Muscle layer of colon (tissue), 2 donors: ENCODE data around the gene TNFAIP8L1.
A peak's percentile ranks its signal among the peaks of the same experiment; 100 is the strongest.

Experiments used
- H3K27ac ChIP-seq: one replicate; pipeline ENCODE4 v1.7.0; 2013; ENCODE audit warnings: low read depth, mild to moderate bottlenecking, low read length, moderate library complexity
- H3K27me3 ChIP-seq, 2 donors: one replicate each; pipeline ENCODE4 v1.7.0; 2013; ENCODE audit warnings: low read length in 2 of 2, mild to moderate bottlenecking in 2 of 2; ENCODE audit not compliant: insufficient read depth in 2 of 2, control insufficient read depth in 1 of 2
- H3K36me3 ChIP-seq: one replicate; pipeline ENCODE4 v1.7.0; 2013; ENCODE audit warnings: mild to moderate bottlenecking, low read length; ENCODE audit not compliant: insufficient read depth
- H3K4me1 ChIP-seq: one replicate; pipeline ENCODE4 v1.7.0; 2013; ENCODE audit warnings: mild to moderate bottlenecking, low read length; ENCODE audit not compliant: insufficient read depth
- H3K4me3 ChIP-seq, 2 donors: one replicate each; pipeline ENCODE4 v1.7.0; 2013; ENCODE audit warnings: low read length in 2 of 2, low read depth in 1 of 2, mild to moderate bottlenecking in 1 of 2, moderate library complexity in 1 of 2
- H3K9ac ChIP-seq: one replicate; pipeline ENCODE4 v1.7.0; 2013; ENCODE audit warnings: low read length
- H3K9me3 ChIP-seq: one replicate; pipeline ENCODE4 v1.7.0; 2013; ENCODE audit warnings: mild to moderate bottlenecking, low read length
- donor health status: abdominal sarcoma.
- donor health status: Adenocarcinoma of cecum.

The TNFAIP8L1 gene

GRCh38 chr19:4639531-4640246 lies 373 bp downstream of the TNFAIP8L1 start:
- Histone ChIP-seq H3K27me3 (no peaks in the 10 kb centered on the region), H3K4me1 (peaks cover 31% of the 10 kb centered on the region), H3K4me3 (peak overlapping the region; percentile 96 to 98), H3K9me3 (no peaks in the 10 kb centered on the region), H3K36me3 (no peaks in the 10 kb centered on the region), H3K27ac (peak overlapping the region; percentile 91), H3K9ac (peak overlapping the region; percentile 95)

GRCh38 chr19:4640247-4641000 lies 1.1 kb downstream of the TNFAIP8L1 start:
- Histone ChIP-seq H3K36me3 (no peaks in the 10 kb centered on the region), H3K4me3 (peak overlapping the region; percentile 96 to 98), H3K4me1 (peaks cover 31% of the 10 kb centered on the region), H3K9ac (peak overlapping the region; percentile 95), H3K9me3 (no peaks in the 10 kb centered on the region), H3K27me3 (no peaks in the 10 kb centered on the region), H3K27ac (peak overlapping the region; percentile 91)

GRCh38 chr19:4641132-4641531 lies 1.8 kb downstream of the TNFAIP8L1 start:
- peaks cover 27% of the 10 kb centered on the region for H3K4me1 ChIP-seq
- peak overlapping the region; percentile 91 for H3K27ac ChIP-seq
- H3K9ac ChIP-seq = peak overlapping the region; percentile 95
- no peaks in the 10 kb centered on the region for H3K9me3 ChIP-seq
- H3K4me3 ChIP-seq = peak overlapping the region; percentile 96 to 98
- no peaks in the 10 kb centered on the region for H3K27me3 ChIP-seq
- H3K36me3 ChIP-seq = no peaks in the 10 kb centered on the region

GRCh38 chr19:4642625-4643024 lies 3.3 kb downstream of the TNFAIP8L1 start:
- no peaks in the 10 kb centered on the region for H3K27me3 ChIP-seq
- no peak overlapping the region for H3K27ac ChIP-seq
- no peaks in the 10 kb centered on the region for H3K9me3 ChIP-seq
- no peak overlapping the region for H3K9ac ChIP-seq
- no peak overlapping the region for H3K4me3 ChIP-seq
- no peaks in the 10 kb centered on the region for H3K36me3 ChIP-seq
- H3K4me1 ChIP-seq = peaks cover 26% of the 10 kb centered on the region

GRCh38 chr19:4645718-4646117 lies 6.4 kb downstream of the TNFAIP8L1 start:
- peaks cover 5% of the 10 kb centered on the region for H3K36me3 ChIP-seq
- no peaks in the 10 kb centered on the region for H3K27me3 ChIP-seq
- H3K9me3 ChIP-seq = no peaks in the 10 kb centered on the region
- H3K9ac ChIP-seq = no peak overlapping the region
- peak overlapping the region; percentile 86 for H3K27ac ChIP-seq
- peaks cover 44% of the 10 kb centered on the region for H3K4me1 ChIP-seq
- no peak overlapping the region for H3K4me3 ChIP-seq

GRCh38 chr19:4647676-4648644 lies 8.6 kb downstream of the TNFAIP8L1 start:
- peaks cover 16% of the 10 kb centered on the region for H3K36me3 ChIP-seq
- no peak overlapping the region for H3K4me3 ChIP-seq
- no peaks in the 10 kb centered on the region for H3K9me3 ChIP-seq
- H3K27ac ChIP-seq = peak overlapping the region; percentile 94
- H3K27me3 ChIP-seq = no peaks in the 10 kb centered on the region
- peak overlapping the region; percentile 45 for H3K9ac ChIP-seq
- H3K4me1 ChIP-seq = peaks cover 27% of the 10 kb centered on the region

GRCh38 chr19:4649392-4650047 lies 10.2 kb downstream of the TNFAIP8L1 start:
- no peaks in the 10 kb centered on the region for H3K27me3 ChIP-seq
- H3K36me3 ChIP-seq = peaks cover 18% of the 10 kb centered on the region
- peaks cover 27% of the 10 kb centered on the region for H3K4me1 ChIP-seq
- H3K9ac ChIP-seq = peak overlapping the region; percentile 40
- no peak overlapping the region for H3K4me3 ChIP-seq
- H3K27ac ChIP-seq = peak overlapping the region; percentile 8
- H3K9me3 ChIP-seq = no peaks in the 10 kb centered on the region

- H3K9me3 ChIP-seq = no peaks in the 10 kb centered on the region
- peak overlapping the region; percentile 8 for H3K27ac ChIP-seq
- no peaks in the 10 kb centered on the region for H3K27me3 ChIP-seq
- H3K9ac ChIP-seq = no peak overlapping the region
- peaks cover 27% of the 10 kb centered on the region for H3K4me1 ChIP-seq
- no peak overlapping the region for H3K4me3 ChIP-seq
- H3K36me3 ChIP-seq = peaks cover 24% of the 10 kb centered on the region
These were observed 10.8 kb downstream of the TNFAIP8L1 start for GRCh38 chr19:4650159-4650558.

- Histone ChIP-seq H3K9ac (no peak overlapping the region), H3K36me3 (peaks cover 24% of the 10 kb centered on the region), H3K27ac (no peak overlapping the region), H3K27me3 (no peaks in the 10 kb centered on the region), H3K4me1 (peaks cover 27% of the 10 kb centered on the region), H3K4me3 (no peak overlapping the region), H3K9me3 (no peaks in the 10 kb centered on the region)
These were observed 12.8 kb downstream of the TNFAIP8L1 start for GRCh38 chr19:4652075-4652474.

GRCh38 chr19:4653793-4654436 lies 14.6 kb downstream of the TNFAIP8L1 start:
- no peaks in the 10 kb centered on the region for H3K9me3 ChIP-seq
- H3K4me3 ChIP-seq = no peak overlapping the region
- no peaks in the 10 kb centered on the region for H3K27me3 ChIP-seq
- peaks cover 13% of the 10 kb centered on the region for H3K4me1 ChIP-seq
- peaks cover 38% of the 10 kb centered on the region for H3K36me3 ChIP-seq
- H3K9ac ChIP-seq = no peak overlapping the region
- no peak overlapping the region for H3K27ac ChIP-seq
